B cell (primary cell): ENCODE data around the gene TOM1L2.

ENCODE experiments used
- EZH2 ChIP-seq: IDR thresholded peaks from 2 replicates; pipeline ENCODE4 v1.6.1; 2012; ENCODE audit warnings: borderline replicate concordance, low read depth, mild to moderate bottlenecking, moderate library complexity, low read length; ENCODE audit not compliant: insufficient read depth, poor library complexity, severe bottlenecking
- TF ChIP-seq, protein P1 (sequence below): fragments of 200-600 bp; IDR thresholded peaks from one replicate; pipeline ENCODE4 v1.8.0; 2022; ENCODE audit warnings: antibody characterized with exemption, mild to moderate bottlenecking

DNA sequence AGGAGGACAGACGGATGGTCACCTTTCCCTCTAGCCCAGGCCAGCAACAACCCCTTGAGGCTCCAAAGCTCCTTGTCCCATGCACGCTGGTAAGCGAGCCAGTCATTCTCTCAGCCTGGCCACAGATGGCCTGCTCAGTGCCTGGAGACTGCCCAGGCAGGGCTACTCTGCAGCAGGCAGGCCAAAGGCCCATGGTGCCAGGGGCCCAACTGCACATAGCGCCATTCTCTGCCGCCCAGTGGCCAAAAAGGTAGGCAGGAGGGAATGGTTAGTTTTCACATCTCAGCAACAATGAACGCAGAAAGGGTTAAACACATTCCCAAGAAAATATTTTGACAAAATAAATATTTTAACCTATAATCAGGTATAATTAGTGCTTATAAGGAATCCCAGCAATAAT is 127.7 kb downstream of the TOM1L2 start:
- TF ChIP-seq, protein P1, sequence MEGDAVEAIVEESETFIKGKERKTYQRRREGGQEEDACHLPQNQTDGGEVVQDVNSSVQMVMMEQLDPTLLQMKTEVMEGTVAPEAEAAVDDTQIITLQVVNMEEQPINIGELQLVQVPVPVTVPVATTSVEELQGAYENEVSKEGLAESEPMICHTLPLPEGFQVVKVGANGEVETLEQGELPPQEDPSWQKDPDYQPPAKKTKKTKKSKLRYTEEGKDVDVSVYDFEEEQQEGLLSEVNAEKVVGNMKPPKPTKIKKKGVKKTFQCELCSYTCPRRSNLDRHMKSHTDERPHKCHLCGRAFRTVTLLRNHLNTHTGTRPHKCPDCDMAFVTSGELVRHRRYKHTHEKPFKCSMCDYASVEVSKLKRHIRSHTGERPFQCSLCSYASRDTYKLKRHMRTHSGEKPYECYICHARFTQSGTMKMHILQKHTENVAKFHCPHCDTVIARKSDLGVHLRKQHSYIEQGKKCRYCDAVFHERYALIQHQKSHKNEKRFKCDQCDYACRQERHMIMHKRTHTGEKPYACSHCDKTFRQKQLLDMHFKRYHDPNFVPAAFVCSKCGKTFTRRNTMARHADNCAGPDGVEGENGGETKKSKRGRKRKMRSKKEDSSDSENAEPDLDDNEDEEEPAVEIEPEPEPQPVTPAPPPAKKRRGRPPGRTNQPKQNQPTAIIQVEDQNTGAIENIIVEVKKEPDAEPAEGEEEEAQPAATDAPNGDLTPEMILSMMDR = no peak
- no peak for TF ChIP-seq EZH2
